Measurements from ENCODE around the gene NRP2. TPM values are rescaled to one million over a fixed set of nuclear protein-coding genes. Genes with fewer than 3 reads are reported as not detected.

The NRP2 gene
- total RNA-seq, 2 donors from 2014 or later = 69.7 to 92.4 TPM

DNA sequence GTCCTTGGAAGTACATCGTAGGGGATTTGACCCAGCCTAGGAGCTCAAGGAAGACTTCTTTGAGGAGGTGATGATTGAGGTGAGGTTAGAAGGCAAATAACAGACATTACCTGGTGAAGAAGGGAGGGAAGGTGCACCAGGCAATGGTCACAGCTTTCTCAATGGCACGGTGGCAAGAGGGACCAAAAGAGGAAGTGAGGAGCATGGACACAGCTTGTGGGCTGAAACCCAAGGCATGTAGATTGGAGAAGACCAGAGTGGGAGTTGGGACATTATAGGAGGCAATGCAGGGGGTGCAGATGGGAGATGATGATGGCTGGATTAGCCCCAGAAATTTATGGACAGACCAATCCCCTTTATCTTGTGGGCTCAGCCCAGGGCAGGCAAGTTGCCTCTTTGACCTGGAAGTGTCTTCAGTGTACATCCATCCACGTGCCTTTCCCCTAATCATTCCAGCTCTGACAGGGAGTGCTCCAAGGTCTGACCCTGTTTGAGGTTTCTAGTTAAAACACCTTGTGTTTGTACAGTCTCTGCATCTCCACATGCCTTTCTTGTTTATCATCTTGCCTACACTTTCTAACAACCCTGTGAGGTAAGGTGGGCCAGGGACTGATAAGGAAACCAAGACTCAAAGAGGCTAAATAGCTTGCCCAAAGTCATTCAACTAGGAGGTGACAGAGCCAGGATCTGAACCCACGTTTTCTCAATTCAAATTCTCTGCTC lies 59.1 kb downstream of the NRP2 start:
- Histone ChIP-seq H3K9ac (ENCODE audit: extremely low read depth, low read length, poor library complexity, severe bottlenecking) (no peak overlapping the region), H3K27ac (ENCODE audit: low read depth, low read length) (no peak overlapping the region), H3K9me3 (ENCODE audit: control insufficient read depth, low read length) (no peaks in the 10 kb centered on the region), H3K4me3 (ENCODE audit: low read length) (no peak overlapping the region), H3K27me3 (ENCODE audit: control insufficient read depth, insufficient read depth, low read length, poor library complexity, severe bottlenecking) (no peaks in the 10 kb centered on the region), H3K4me1 (ENCODE audit: control insufficient read depth, insufficient read depth, low read length) (no peaks in the 10 kb centered on the region), H3K36me3 (ENCODE audit: control insufficient read depth, insufficient read depth, low read length) (peaks cover 100% of the 10 kb centered on the region)
- DNase-seq = no peak
- no peaks in the 10 kb centered on the region for H3K9me3 Mint-ChIP-seq
- no peaks in the 10 kb centered on the region for H3K4me1 Mint-ChIP-seq
- H3K4me3 Mint-ChIP-seq = no peak overlapping the region
- peaks cover 1% of the 10 kb centered on the region for H3K27me3 Mint-ChIP-seq (ENCODE audit: insufficient read depth)
- peaks cover 88% of the 10 kb centered on the region for H3K36me3 Mint-ChIP-seq (ENCODE audit: low read depth)
- no peak overlapping the region for H3K27ac Mint-ChIP-seq
- 91 to 97% methylated on average over 4 of the region's 4 CpGs for WGBS, 2 experiments (ENCODE audit: insufficient coverage in 1 of 2, insufficient read length in 1 of 2)
- TF ChIP-seq CTCF (conservative IDR thresholded peaks at IDR 0.05) = no peak

GRCh38 chr2:205743137-205743536 lies 60.8 kb downstream of the NRP2 start:
- Mint-ChIP-seq H3K9me3 (no peaks in the 10 kb centered on the region), H3K27ac (no peak overlapping the region), H3K27me3 (ENCODE audit: insufficient read depth) (peaks cover under 1% of the 10 kb centered on the region), H3K4me1 (peaks cover 2% of the 10 kb centered on the region), H3K4me3 (no peak overlapping the region), H3K36me3 (ENCODE audit: low read depth) (peaks cover 85% of the 10 kb centered on the region)
- Histone ChIP-seq H3K36me3 (ENCODE audit: control insufficient read depth, insufficient read depth, low read length) (peaks cover 95% of the 10 kb centered on the region), H3K9me3 (ENCODE audit: control insufficient read depth, low read length) (no peaks in the 10 kb centered on the region), H3K4me1 (ENCODE audit: control insufficient read depth, insufficient read depth, low read length) (no peaks in the 10 kb centered on the region), H3K9ac (ENCODE audit: extremely low read depth, low read length, poor library complexity, severe bottlenecking) (no peak overlapping the region), H3K27me3 (ENCODE audit: control insufficient read depth, insufficient read depth, low read length, poor library complexity, severe bottlenecking) (no peaks in the 10 kb centered on the region), H3K4me3 (ENCODE audit: low read length) (no peak overlapping the region), H3K27ac (ENCODE audit: low read depth, low read length) (no peak overlapping the region)
- DNase-seq = no peak
- TF ChIP-seq CTCF (conservative IDR thresholded peaks at IDR 0.05) = no peak
- 95 to 96% methylated on average over 11 of the region's 11 CpGs for WGBS, 2 experiments (ENCODE audit: insufficient coverage in 1 of 2, insufficient read length in 1 of 2)

GRCh38 chr2:205744074-205744591 lies 61.8 kb downstream of the NRP2 start:
- H3K4me3 ChIP-seq (ENCODE audit: low read length) = no peak overlapping the region
- peaks cover 85% of the 10 kb centered on the region for H3K36me3 ChIP-seq (ENCODE audit: control insufficient read depth, insufficient read depth, low read length)
- Mint-ChIP-seq H3K36me3 (ENCODE audit: low read depth) (peaks cover 84% of the 10 kb centered on the region), H3K27ac (no peak overlapping the region), H3K4me3 (no peak overlapping the region), H3K4me1 (peaks cover 5% of the 10 kb centered on the region), H3K27me3 (ENCODE audit: insufficient read depth) (no peaks in the 10 kb centered on the region), H3K9me3 (no peaks in the 10 kb centered on the region)
- no peaks in the 10 kb centered on the region for H3K4me1 ChIP-seq (ENCODE audit: control insufficient read depth, insufficient read depth, low read length)
- DNase-seq = no peak
- H3K27ac ChIP-seq (ENCODE audit: low read depth, low read length) = no peak overlapping the region
- no peaks in the 10 kb centered on the region for H3K9me3 ChIP-seq (ENCODE audit: control insufficient read depth, low read length)
- no peaks in the 10 kb centered on the region for H3K27me3 ChIP-seq (ENCODE audit: control insufficient read depth, insufficient read depth, low read length, poor library complexity, severe bottlenecking)
- no peak overlapping the region for H3K9ac ChIP-seq (ENCODE audit: extremely low read depth, low read length, poor library complexity, severe bottlenecking)
- no peak for TF ChIP-seq CTCF (conservative IDR thresholded peaks at IDR 0.05)
- 93 to 94% methylated on average over 3 to 7 of the region's 7 CpGs for WGBS, 2 experiments (ENCODE audit: insufficient coverage in 1 of 2, insufficient read length in 1 of 2)

All from endodermal cell (in vitro differentiated cells).